GM23338 (cell line): ENCODE measurements around the gene DHX34. TPM values are rescaled to one million over a fixed set of nuclear protein-coding genes. Genes with fewer than 3 reads are reported as not detected.

ENCODE experiments used
- ATAC-seq: fragments of 200-7000 bp; cut with Tn5 transposase; 3 replicates; pipeline ENCODE4 v1.9.1; 2020
- DNase-seq: peaks from one replicate; pipeline ENCODE4 v3.0.0-alpha.2; 2015; ENCODE audit warnings: low spot score
- H2AFZ ChIP-seq: fragments of 200-600 bp; sonication (generic); 2 replicates; pipeline ENCODE4 v1.8.0; 2016; ENCODE audit warnings: antibody characterized with exemption, mild to moderate bottlenecking, moderate library complexity
- H3F3A ChIP-seq: fragments of 200-600 bp; sonication (generic); replicated peaks from 2 replicates; pipeline ENCODE4 v1.8.0; 2017; ENCODE audit warnings: antibody characterized with exemption, mixed run types, low read depth
- H3K27ac ChIP-seq: fragments of 200-600 bp; sonication (generic); 2 replicates; pipeline ENCODE4 v1.6.1; 2016; ENCODE audit warnings: low read depth
- H3K27me3 ChIP-seq: fragments of 200-600 bp; sonication (generic); 2 replicates; pipeline ENCODE4 v1.8.0; 2016; ENCODE audit warnings: mild to moderate bottlenecking, mixed run types, moderate library complexity; ENCODE audit not compliant: insufficient read depth
- H3K36me3 ChIP-seq: fragments of 200-600 bp; sonication (generic); 2 replicates; pipeline ENCODE4 v1.8.0; 2016; ENCODE audit warnings: mild to moderate bottlenecking; ENCODE audit not compliant: insufficient read depth
- H3K4me1 ChIP-seq: fragments of 200-600 bp; sonication (generic); 2 replicates; pipeline ENCODE4 v1.8.0; 2016; ENCODE audit warnings: mild to moderate bottlenecking, moderate library complexity; ENCODE audit not compliant: insufficient read depth
- H3K4me2 ChIP-seq: fragments of 200-600 bp; sonication (generic); 2 replicates; pipeline ENCODE4 v1.7.1; 2017; ENCODE audit warnings: mixed run types
- H3K4me3 ChIP-seq: fragments of 200-600 bp; sonication (generic); 2 replicates; pipeline ENCODE4 v1.6.1; 2016; ENCODE audit warnings: mixed run types
- H3K79me2 ChIP-seq: fragments of 200-600 bp; sonication (generic); replicated peaks from 2 replicates; pipeline ENCODE4 v1.8.0; 2017; ENCODE audit warnings: mild to moderate bottlenecking; ENCODE audit not compliant: insufficient read depth
- H3K9me2 ChIP-seq: fragments of 200-600 bp; sonication (generic); 2 replicates; pipeline ENCODE4 v1.8.0; 2017; ENCODE audit not compliant: insufficient read depth
- H4K20me1 ChIP-seq: fragments of 200-600 bp; sonication (generic); replicated peaks from 2 replicates; pipeline ENCODE4 v1.8.0; 2017; ENCODE audit warnings: mild to moderate bottlenecking; ENCODE audit not compliant: insufficient read depth
- H3K27ac Mint-ChIP-seq: 2 replicates; pipeline ENCODE4 v1.8.0; 2020; ENCODE audit warnings: inconsistent platforms, mild to moderate bottlenecking, moderate library complexity, mixed read lengths
- H3K27me3 Mint-ChIP-seq: 3 replicates; pipeline ENCODE4 v1.8.0; 2022; ENCODE audit warnings: low read depth, mild to moderate bottlenecking, moderate library complexity, mixed read lengths, inconsistent platforms; ENCODE audit not compliant: insufficient read depth, poor library complexity
- H3K36me3 Mint-ChIP-seq: 3 replicates; pipeline ENCODE4 v1.8.0; 2021; ENCODE audit warnings: low read depth, mild to moderate bottlenecking, inconsistent platforms, moderate library complexity, mixed read lengths
- H3K4me1 Mint-ChIP-seq: 3 replicates; pipeline ENCODE4 v1.8.0; 2020; ENCODE audit warnings: mild to moderate bottlenecking, inconsistent platforms, mixed read lengths
- H3K4me3 Mint-ChIP-seq: 3 replicates; pipeline ENCODE4 v1.8.0; 2021; ENCODE audit warnings: moderate library complexity, mild to moderate bottlenecking, inconsistent platforms, mixed read lengths
- H3K9me3 Mint-ChIP-seq: 3 replicates; pipeline ENCODE4 v1.8.0; 2020; ENCODE audit warnings: moderate library complexity, mild to moderate bottlenecking, inconsistent platforms, mixed read lengths
- EZH2 ChIP-seq: fragments of 200-600 bp; sonication (generic); IDR thresholded peaks from one replicate; pipeline ENCODE4 v1.8.0; 2017; ENCODE audit warnings: antibody characterized with exemption, mild to moderate bottlenecking, low read depth; ENCODE audit not compliant: unreplicated experiment
- EZH2phosphoT487 ChIP-seq: fragments of 200-600 bp; sonication (generic); IDR thresholded peaks from one replicate; pipeline ENCODE4 v1.8.1; 2018; ENCODE audit warnings: antibody characterized with exemption; ENCODE audit not compliant: unreplicated experiment
- JUNB ChIP-seq: IDR thresholded peaks from one replicate; pipeline ENCODE4 v1.6.1; 2016; ENCODE audit warnings: antibody characterized with exemption; ENCODE audit not compliant: unreplicated experiment
- NANOG ChIP-seq: IDR thresholded peaks from 2 replicates; pipeline ENCODE4 v1.6.1; 2016; ENCODE audit warnings: antibody characterized with exemption, borderline replicate concordance
- POLR2AphosphoS5 ChIP-seq: IDR thresholded peaks from 2 replicates; pipeline ENCODE4 v1.6.1; 2016; ENCODE audit warnings: antibody characterized with exemption, low read depth
- STAT1 ChIP-seq: IDR thresholded peaks from one replicate; pipeline ENCODE4 v1.6.1; 2016; ENCODE audit warnings: antibody characterized with exemption; ENCODE audit not compliant: unreplicated experiment
- ZNF114 ChIP-seq: fragments of 250-450 bp; sonication (Bioruptor Pico); IDR thresholded peaks from 2 replicates; pipeline ENCODE4 v1.5.0; 2020; ENCODE audit warnings: mild to moderate bottlenecking, moderate library complexity
- polyA plus RNA-seq: library from polyadenylated mRNA; unstranded; fragments of >200 nt; fragmentation: Nextera tagmentation; extraction: Ambion mirVana; gene quantifications from 2 replicates; pipeline ENCODE4 v1.2.1, GENCODE V29; 2016
- total RNA-seq: library from RNA; depleted of rRNA; stranded (reverse); fragments of >200 nt; shearing (Covaris generic); gene quantifications from 2 replicates; pipeline ENCODE4 v1.2.3, GENCODE V29; 2014
- TF ChIP-seq, protein P1 (sequence below): IDR thresholded peaks from one replicate; pipeline ENCODE4 v1.6.1; 2018; ENCODE audit warnings: antibody characterized with exemption; ENCODE audit not compliant: unreplicated experiment
- TF ChIP-seq, protein P2 (sequence below): fragments of 250-450 bp; sonication (Bioruptor Pico); IDR thresholded peaks from 2 replicates; pipeline ENCODE4 v1.5.0; 2020; ENCODE audit warnings: mild to moderate bottlenecking, moderate library complexity
- TF ChIP-seq, protein P3 (sequence below), 2 experiments: fragments of 200-600 bp in 1 of 2; sonication (generic) in 1 of 2; conservative IDR thresholded peaks; 2 replicates each; pipeline versions ENCODE4 v1.5.1 to v1.6.1; 2016 to 2017; ENCODE audit warnings: antibody characterized with exemption in 2 of 2, low read depth in 2 of 2, mild to moderate bottlenecking in 2 of 2, moderate library complexity in 1 of 2

DHX34 gene
- total and polyA plus RNA-seq, 2 experiments from 2014 or later: 16.3 to 50.1 TPM

DNA sequence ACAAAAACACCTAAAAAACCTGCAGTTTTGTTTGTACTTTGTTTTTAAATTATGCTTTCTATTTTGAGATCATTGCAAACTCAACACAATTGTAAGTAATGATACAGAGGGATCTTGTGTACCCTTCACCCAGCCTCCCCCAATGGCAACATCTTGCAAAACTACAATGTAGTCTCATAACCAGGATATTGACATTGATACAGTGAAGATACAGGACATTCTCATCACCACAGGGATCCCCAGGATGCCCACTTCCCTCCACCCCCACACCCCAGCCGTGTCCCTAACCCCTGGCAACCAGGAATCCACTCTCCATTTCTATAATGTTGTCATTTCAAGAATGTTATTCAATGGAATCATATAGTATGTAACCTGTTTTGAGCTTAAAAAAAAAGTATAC is 27.5 kb upstream of the DHX34 start (continued):
- TF ChIP-seq, protein P1, sequence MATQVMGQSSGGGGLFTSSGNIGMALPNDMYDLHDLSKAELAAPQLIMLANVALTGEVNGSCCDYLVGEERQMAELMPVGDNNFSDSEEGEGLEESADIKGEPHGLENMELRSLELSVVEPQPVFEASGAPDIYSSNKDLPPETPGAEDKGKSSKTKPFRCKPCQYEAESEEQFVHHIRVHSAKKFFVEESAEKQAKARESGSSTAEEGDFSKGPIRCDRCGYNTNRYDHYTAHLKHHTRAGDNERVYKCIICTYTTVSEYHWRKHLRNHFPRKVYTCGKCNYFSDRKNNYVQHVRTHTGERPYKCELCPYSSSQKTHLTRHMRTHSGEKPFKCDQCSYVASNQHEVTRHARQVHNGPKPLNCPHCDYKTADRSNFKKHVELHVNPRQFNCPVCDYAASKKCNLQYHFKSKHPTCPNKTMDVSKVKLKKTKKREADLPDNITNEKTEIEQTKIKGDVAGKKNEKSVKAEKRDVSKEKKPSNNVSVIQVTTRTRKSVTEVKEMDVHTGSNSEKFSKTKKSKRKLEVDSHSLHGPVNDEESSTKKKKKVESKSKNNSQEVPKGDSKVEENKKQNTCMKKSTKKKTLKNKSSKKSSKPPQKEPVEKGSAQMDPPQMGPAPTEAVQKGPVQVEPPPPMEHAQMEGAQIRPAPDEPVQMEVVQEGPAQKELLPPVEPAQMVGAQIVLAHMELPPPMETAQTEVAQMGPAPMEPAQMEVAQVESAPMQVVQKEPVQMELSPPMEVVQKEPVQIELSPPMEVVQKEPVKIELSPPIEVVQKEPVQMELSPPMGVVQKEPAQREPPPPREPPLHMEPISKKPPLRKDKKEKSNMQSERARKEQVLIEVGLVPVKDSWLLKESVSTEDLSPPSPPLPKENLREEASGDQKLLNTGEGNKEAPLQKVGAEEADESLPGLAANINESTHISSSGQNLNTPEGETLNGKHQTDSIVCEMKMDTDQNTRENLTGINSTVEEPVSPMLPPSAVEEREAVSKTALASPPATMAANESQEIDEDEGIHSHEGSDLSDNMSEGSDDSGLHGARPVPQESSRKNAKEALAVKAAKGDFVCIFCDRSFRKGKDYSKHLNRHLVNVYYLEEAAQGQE: no peak
- no peak for TF ChIP-seq EZH2

DNA sequence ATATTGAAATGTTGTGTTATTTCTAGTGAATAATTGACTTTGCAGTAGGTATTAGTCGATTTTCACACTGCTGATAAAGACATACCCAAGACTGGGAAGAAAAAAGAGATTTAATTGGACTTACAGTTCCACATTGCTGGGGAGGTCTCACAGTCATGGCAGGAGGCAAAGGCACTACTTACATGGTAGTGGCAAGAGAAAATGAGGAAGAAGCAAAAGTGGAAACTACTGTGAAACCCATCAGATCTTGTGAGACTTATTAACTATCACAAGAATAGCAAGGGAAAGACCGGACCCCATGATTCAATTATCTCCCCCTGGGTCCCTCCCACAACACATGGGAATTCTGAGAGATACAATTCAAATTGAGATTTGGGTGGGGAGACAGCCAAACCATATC is 27.1 kb upstream of the DHX34 start:
- no peaks in the 10 kb centered on the region for H4K20me1 ChIP-seq
- no peaks in the 10 kb centered on the region for H3K79me2 ChIP-seq
- Mint-ChIP-seq H3K4me3 (no peak overlapping the region), H3K4me1 (no peaks in the 10 kb centered on the region), H3K27me3 (peaks cover 11% of the 10 kb centered on the region), H3K27ac (no peak overlapping the region), H3K36me3 (no peaks in the 10 kb centered on the region; the same call in 2 of the 3 replicates), H3K9me3 (no peaks in the 10 kb centered on the region; the same call in 2 of the 3 replicates)
- no peaks in the 10 kb centered on the region for H3K27me3 ChIP-seq
- no peaks in the 10 kb centered on the region; the same call in 1 of the 2 replicates for H3F3A ChIP-seq
- no peaks in the 10 kb centered on the region for H3K9me2 ChIP-seq
- H3K27ac ChIP-seq: no peak overlapping the region
- no peak for TF ChIP-seq ZNF114 (CRISPR knock-in tag)
- no peak for TF ChIP-seq EZH2
- TF ChIP-seq, protein P2, sequence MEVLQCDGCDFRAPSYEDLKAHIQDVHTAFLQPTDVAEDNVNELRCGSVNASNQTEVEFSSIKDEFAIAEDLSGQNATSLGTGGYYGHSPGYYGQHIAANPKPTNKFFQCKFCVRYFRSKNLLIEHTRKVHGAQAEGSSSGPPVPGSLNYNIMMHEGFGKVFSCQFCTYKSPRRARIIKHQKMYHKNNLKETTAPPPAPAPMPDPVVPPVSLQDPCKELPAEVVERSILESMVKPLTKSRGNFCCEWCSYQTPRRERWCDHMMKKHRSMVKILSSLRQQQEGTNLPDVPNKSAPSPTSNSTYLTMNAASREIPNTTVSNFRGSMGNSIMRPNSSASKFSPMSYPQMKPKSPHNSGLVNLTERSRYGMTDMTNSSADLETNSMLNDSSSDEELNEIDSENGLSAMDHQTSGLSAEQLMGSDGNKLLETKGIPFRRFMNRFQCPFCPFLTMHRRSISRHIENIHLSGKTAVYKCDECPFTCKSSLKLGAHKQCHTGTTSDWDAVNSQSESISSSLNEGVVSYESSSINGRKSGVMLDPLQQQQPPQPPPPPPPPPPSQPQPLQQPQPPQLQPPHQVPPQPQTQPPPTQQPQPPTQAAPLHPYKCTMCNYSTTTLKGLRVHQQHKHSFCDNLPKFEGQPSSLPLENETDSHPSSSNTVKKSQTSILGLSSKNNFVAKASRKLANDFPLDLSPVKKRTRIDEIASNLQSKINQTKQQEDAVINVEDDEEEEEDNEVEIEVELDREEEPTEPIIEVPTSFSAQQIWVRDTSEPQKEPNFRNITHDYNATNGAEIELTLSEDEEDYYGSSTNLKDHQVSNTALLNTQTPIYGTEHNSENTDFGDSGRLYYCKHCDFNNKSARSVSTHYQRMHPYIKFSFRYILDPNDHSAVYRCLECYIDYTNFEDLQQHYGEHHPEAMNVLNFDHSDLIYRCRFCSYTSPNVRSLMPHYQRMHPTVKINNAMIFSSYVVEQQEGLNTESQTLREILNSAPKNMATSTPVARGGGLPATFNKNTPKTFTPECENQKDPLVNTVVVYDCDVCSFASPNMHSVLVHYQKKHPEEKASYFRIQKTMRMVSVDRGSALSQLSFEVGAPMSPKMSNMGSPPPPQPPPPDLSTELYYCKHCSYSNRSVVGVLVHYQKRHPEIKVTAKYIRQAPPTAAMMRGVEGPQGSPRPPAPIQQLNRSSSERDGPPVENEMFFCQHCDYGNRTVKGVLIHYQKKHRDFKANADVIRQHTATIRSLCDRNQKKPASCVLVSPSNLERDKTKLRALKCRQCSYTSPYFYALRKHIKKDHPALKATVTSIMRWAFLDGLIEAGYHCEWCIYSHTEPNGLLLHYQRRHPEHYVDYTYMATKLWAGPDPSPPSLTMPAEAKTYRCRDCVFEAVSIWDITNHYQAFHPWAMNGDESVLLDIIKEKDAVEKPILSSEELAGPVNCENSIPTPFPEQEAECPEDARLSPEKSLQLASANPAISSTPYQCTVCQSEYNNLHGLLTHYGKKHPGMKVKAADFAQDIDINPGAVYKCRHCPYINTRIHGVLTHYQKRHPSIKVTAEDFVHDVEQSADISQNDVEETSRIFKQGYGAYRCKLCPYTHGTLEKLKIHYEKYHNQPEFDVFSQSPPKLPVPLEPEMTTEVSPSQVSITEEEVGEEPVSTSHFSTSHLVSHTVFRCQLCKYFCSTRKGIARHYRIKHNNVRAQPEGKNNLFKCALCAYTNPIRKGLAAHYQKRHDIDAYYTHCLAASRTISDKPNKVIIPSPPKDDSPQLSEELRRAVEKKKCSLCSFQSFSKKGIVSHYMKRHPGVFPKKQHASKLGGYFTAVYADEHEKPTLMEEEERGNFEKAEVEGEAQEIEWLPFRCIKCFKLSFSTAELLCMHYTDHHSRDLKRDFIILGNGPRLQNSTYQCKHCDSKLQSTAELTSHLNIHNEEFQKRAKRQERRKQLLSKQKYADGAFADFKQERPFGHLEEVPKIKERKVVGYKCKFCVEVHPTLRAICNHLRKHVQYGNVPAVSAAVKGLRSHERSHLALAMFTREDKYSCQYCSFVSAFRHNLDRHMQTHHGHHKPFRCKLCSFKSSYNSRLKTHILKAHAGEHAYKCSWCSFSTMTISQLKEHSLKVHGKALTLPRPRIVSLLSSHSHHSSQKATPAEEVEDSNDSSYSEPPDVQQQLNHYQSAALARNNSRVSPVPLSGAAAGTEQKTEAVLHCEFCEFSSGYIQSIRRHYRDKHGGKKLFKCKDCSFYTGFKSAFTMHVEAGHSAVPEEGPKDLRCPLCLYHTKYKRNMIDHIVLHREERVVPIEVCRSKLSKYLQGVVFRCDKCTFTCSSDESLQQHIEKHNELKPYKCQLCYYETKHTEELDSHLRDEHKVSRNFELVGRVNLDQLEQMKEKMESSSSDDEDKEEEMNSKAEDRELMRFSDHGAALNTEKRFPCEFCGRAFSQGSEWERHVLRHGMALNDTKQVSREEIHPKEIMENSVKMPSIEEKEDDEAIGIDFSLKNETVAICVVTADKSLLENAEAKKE: no peak
- TF ChIP-seq, protein P1: no peak
- no peak for TF ChIP-seq POLR2AphosphoS5
- no peak for TF ChIP-seq EZH2phosphoT487
- TF ChIP-seq NANOG: no peak
- TF ChIP-seq, protein P3, sequence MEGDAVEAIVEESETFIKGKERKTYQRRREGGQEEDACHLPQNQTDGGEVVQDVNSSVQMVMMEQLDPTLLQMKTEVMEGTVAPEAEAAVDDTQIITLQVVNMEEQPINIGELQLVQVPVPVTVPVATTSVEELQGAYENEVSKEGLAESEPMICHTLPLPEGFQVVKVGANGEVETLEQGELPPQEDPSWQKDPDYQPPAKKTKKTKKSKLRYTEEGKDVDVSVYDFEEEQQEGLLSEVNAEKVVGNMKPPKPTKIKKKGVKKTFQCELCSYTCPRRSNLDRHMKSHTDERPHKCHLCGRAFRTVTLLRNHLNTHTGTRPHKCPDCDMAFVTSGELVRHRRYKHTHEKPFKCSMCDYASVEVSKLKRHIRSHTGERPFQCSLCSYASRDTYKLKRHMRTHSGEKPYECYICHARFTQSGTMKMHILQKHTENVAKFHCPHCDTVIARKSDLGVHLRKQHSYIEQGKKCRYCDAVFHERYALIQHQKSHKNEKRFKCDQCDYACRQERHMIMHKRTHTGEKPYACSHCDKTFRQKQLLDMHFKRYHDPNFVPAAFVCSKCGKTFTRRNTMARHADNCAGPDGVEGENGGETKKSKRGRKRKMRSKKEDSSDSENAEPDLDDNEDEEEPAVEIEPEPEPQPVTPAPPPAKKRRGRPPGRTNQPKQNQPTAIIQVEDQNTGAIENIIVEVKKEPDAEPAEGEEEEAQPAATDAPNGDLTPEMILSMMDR (conservative IDR thresholded peaks at IDR 0.05; ENCODE audit: low read depth in 2 of 2): no peak
- TF ChIP-seq STAT1: no peak
- TF ChIP-seq JUNB: no peak
- DNase-seq (no peak), ATAC-seq (no peak)
- no peaks in the 10 kb centered on the region for H3K4me1 ChIP-seq
- H3K4me2 ChIP-seq: no peak overlapping the region
- H3K4me3 ChIP-seq: no peak overlapping the region
- no peak overlapping the region for H2AFZ ChIP-seq
- H3K36me3 ChIP-seq: no peaks in the 10 kb centered on the region
